SK-N-SH (cell line): Measurements from ENCODE around the gene PPM1L. TPM values are rescaled to one million over a fixed set of nuclear protein-coding genes. Genes with fewer than 3 reads are reported as not detected.

ENCODE experiments used
- CTCF ChIA-PET: fragments of 300-600, 350-600 bp; formaldehyde crosslinking; extraction: SDS; loops from one replicate; lab custom pipeline; 2021; lab: Yijun Ruan, JAX
- POLR2A ChIA-PET: fragments of 350-600 bp; sonication (Branson Sonifier 250); formaldehyde crosslinking; extraction: SDS; loops from one replicate; lab custom pipeline; 2020; ENCODE audit warnings: antibody characterized with exemption, inconsistent platforms; lab: Yijun Ruan, JAX
- DNase-seq: peaks from one replicate; pipeline ENCODE4 v3.0.0; 2012
- H2AFZ ChIP-seq: fragments of 200-600 bp; sonication (generic); 2 replicates; pipeline ENCODE4 v1.8.1; 2016; ENCODE audit warnings: antibody characterized with exemption, mild to moderate bottlenecking, low read depth
- H3F3A ChIP-seq: fragments of 200-600 bp; sonication (generic); replicated peaks from 2 replicates; pipeline ENCODE3; 2016; ENCODE audit warnings: antibody characterized with exemption, mild to moderate bottlenecking; ENCODE audit not compliant: insufficient read depth
- H3K27ac ChIP-seq, 2 experiments: fragments of 200-500 bp in 1 of 2; fragments of 200-600 bp in 1 of 2; sonication (Bioruptor generic) in 1 of 2; sonication (generic), shearing (Covaris generic) in 1 of 2; 2 replicates each; pipeline versions ENCODE4 v1.5.1 to v1.6.1; 2014 to 2016; ENCODE audit warnings: low read depth in 2 of 2, inconsistent platforms in 1 of 2, low read length in 1 of 2, mild to moderate bottlenecking in 1 of 2, mixed read lengths in 1 of 2
- H3K27me3 ChIP-seq: fragments of 200-600 bp; sonication (generic), shearing (Covaris generic); 2 replicates; pipeline ENCODE4 v1.6.1; 2016; ENCODE audit warnings: mixed run types; ENCODE audit not compliant: insufficient read depth
- H3K36me3 ChIP-seq, 2 experiments: fragments of 200-500 bp in 1 of 2; fragments of 200-600 bp in 1 of 2; sonication (Bioruptor generic) in 1 of 2; sonication (generic) in 1 of 2; replicated peaks in 1 of 2; 2 replicates each; pipeline versions ENCODE3 to v1.5.1; 2014 to 2016; ENCODE audit warnings: low read length in 1 of 2, mild to moderate bottlenecking in 1 of 2; ENCODE audit not compliant: insufficient read depth in 2 of 2, control insufficient read depth in 1 of 2
- H3K4me1 ChIP-seq, 2 experiments: fragments of 200-500 bp in 1 of 2; fragments of 200-600 bp in 1 of 2; sonication (Bioruptor generic) in 1 of 2; sonication (generic), shearing (Covaris generic) in 1 of 2; 2 replicates each; pipeline versions ENCODE4 v1.5.1 to v1.6.1; 2014 to 2016; ENCODE audit warnings: low read depth in 1 of 2, low read length in 1 of 2, mixed run types in 1 of 2; ENCODE audit not compliant: insufficient read depth in 2 of 2, control insufficient read depth in 1 of 2
- H3K4me2 ChIP-seq: fragments of 200-600 bp; sonication (generic), shearing (Covaris generic); 2 replicates; pipeline ENCODE4 v1.6.1; 2017; ENCODE audit warnings: mixed run types
- H3K4me3 ChIP-seq, 2 experiments: fragments of 200-500 bp in 1 of 2; fragments of 200-600 bp in 1 of 2; sonication (Bioruptor generic) in 1 of 2; sonication (generic), shearing (Covaris generic) in 1 of 2; 2 replicates each; pipeline versions ENCODE4 v1.5.1 to v1.8.1; 2014 to 2016; ENCODE audit warnings: low read depth in 2 of 2, inconsistent platforms in 1 of 2, low read length in 1 of 2, mild to moderate bottlenecking in 1 of 2, mixed read lengths in 1 of 2, moderate library complexity in 1 of 2
- H3K79me2 ChIP-seq: fragments of 200-600 bp; sonication (generic); 2 replicates; pipeline ENCODE4 v1.8.1; 2017; ENCODE audit warnings: mild to moderate bottlenecking; ENCODE audit not compliant: insufficient read depth
- H3K9ac ChIP-seq: fragments of 200-600 bp; sonication (generic); 2 replicates; pipeline ENCODE4 v1.6.1; 2017; ENCODE audit warnings: mixed run types
- H3K9me2 ChIP-seq: fragments of 200-600 bp; sonication (generic); 2 replicates; pipeline ENCODE4 v1.6.1; 2017; ENCODE audit warnings: mixed run types
- H3K9me3 ChIP-seq: fragments of 200-600 bp; sonication (generic); 2 replicates; pipeline ENCODE4 v1.6.1; 2017; ENCODE audit warnings: mixed run types, mild to moderate bottlenecking, moderate library complexity
- H4K20me1 ChIP-seq: fragments of 200-600 bp; sonication (generic); 2 replicates; pipeline ENCODE4 v1.6.1; 2017; ENCODE audit warnings: mild to moderate bottlenecking, mixed run types; ENCODE audit not compliant: insufficient read depth
- CHD2 ChIP-seq: fragments of 150-350 bp; IDR thresholded peaks from 2 replicates; pipeline ENCODE4 v1.6.1; 2018; ENCODE audit warnings: low read length; ENCODE audit not compliant: partially characterized antibody
- EP300 ChIP-seq, 2 experiments: IDR thresholded peaks; 2 replicates each; pipeline versions ENCODE4 v1.4.0 to v1.6.1; 2012; ENCODE audit warnings: borderline replicate concordance in 1 of 2, low read depth in 1 of 2, low read length in 1 of 2
- EZH2phosphoT487 ChIP-seq: fragments of 200-600 bp; sonication (generic); IDR thresholded peaks from 2 replicates; pipeline ENCODE4 v1.6.1; 2017; ENCODE audit warnings: low read depth, mixed run types, mild to moderate bottlenecking, antibody characterized with exemption, moderate library complexity, borderline replicate concordance
- GABPA ChIP-seq: IDR thresholded peaks from 2 replicates; pipeline ENCODE4 v1.4.0; 2012; ENCODE audit warnings: low read depth, mild to moderate bottlenecking
- JUND ChIP-seq: IDR thresholded peaks from 2 replicates; pipeline ENCODE4 v1.4.0; 2012
- MEF2A ChIP-seq: IDR thresholded peaks from 2 replicates; pipeline ENCODE4 v1.4.0; 2012; ENCODE audit warnings: low read depth, borderline replicate concordance
- MXI1 ChIP-seq: IDR thresholded peaks from 2 replicates; pipeline ENCODE4 v1.6.1; 2012; ENCODE audit warnings: mild to moderate bottlenecking, low read depth, low read length, improper control_type of control experiment
- NRF1 ChIP-seq: IDR thresholded peaks from 2 replicates; pipeline ENCODE4 v1.6.1; 2012; ENCODE audit warnings: low read depth, mild to moderate bottlenecking, low read length
- RFX5 ChIP-seq: IDR thresholded peaks from 2 replicates; pipeline ENCODE4 v1.6.1; 2012; ENCODE audit warnings: mild to moderate bottlenecking, improper control_type of control experiment, low read length
- SIN3A ChIP-seq: IDR thresholded peaks from 2 replicates; pipeline ENCODE4 v1.6.1; 2012; ENCODE audit warnings: low read depth, mild to moderate bottlenecking, low read length, moderate library complexity, borderline replicate concordance
- SMC3 ChIP-seq: IDR thresholded peaks from 2 replicates; pipeline ENCODE4 v1.6.1; 2012; ENCODE audit warnings: low read depth, low read length, improper control_type of control experiment
- TAF1 ChIP-seq: IDR thresholded peaks from 2 replicates; pipeline ENCODE4 v1.6.1; 2012; ENCODE audit warnings: low read depth, mild to moderate bottlenecking, low read length, moderate library complexity, borderline replicate concordance
- TCF12 ChIP-seq: IDR thresholded peaks from 2 replicates; pipeline ENCODE4 v1.4.0; 2012
- TEAD4 ChIP-seq: IDR thresholded peaks from 2 replicates; pipeline ENCODE4 v1.4.0; 2012; ENCODE audit warnings: mild to moderate bottlenecking, borderline replicate concordance; ENCODE audit not compliant: insufficient read depth
- ZBTB33 ChIP-seq: IDR thresholded peaks from 2 replicates; pipeline ENCODE4 v1.4.0; 2012; ENCODE audit warnings: low read depth, borderline replicate concordance
- WGBS: methylation state at CpG from one replicate; pipeline ENCODE4 v1.1.6; 2017; ENCODE audit warnings: low lambda C conversion rate; 5-methylcytosine and 5-hydroxymethylcytosine counted together
- polyA plus RNA-seq, 3 experiments: library from polyadenylated mRNA; depleted of rRNA; stranded (reverse); fragments of >200 nt; gene quantifications; 2 replicates each; pipeline ENCODE4 v1.2.3, GENCODE V29; 2012
- TF ChIP-seq, protein P1 (sequence below): IDR thresholded peaks from 2 replicates; pipeline ENCODE4; 2012
- TF ChIP-seq, protein P2 (sequence below): fragments of 200-600 bp; sonication (generic); IDR thresholded peaks from 2 replicates; pipeline ENCODE4 v1.6.1; 2017; ENCODE audit warnings: antibody characterized with exemption, mild to moderate bottlenecking, moderate library complexity
- TF ChIP-seq, protein P3 (sequence below): IDR thresholded peaks from 2 replicates; pipeline ENCODE4 v1.4.0; 2012; ENCODE audit warnings: low read depth
- TF ChIP-seq, protein P4 (sequence below): IDR thresholded peaks from 2 replicates; pipeline ENCODE4 v1.4.0; 2012; ENCODE audit warnings: low read depth, borderline replicate concordance
- TF ChIP-seq, protein P5 (sequence below): IDR thresholded peaks from 2 replicates; pipeline ENCODE4 v1.6.1; 2012; ENCODE audit warnings: mild to moderate bottlenecking, low read depth, low read length, moderate library complexity

The PPM1L gene
- polyA plus RNA-seq, 1 of the 3 experiments (the other 2 are of a cell fraction): 0.16 TPM

DNA sequence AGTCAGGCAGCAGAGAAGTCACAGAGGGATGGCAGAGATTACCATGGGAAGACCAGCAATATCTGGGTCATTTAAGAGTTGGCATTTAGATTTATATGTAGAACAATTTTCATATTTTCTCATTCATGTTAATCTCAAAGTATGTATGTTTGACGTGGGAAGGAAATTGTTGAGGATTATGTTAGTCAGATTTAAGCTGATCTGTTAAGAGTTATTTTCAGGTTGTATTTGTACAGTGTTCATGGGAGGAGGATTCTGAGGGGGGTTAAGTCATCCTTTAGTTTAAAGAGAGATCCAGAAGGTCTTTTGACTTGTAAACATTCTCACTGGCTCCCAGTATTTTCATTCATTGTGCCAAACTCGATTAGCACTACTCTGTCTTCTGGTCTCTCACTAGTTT lies 34.7 kb downstream of the PPM1L start:
- POLR2A ChIA-PET: no interaction called here
- Histone ChIP-seq H3K4me3 (no peak overlapping the region), H3K27ac (no peak overlapping the region), H3K9ac (no peak overlapping the region), H3F3A (no peaks in the 10 kb centered on the region), H3K27me3 (no peaks in the 10 kb centered on the region), H2AFZ (no peak overlapping the region), H3K4me1 (no peaks in the 10 kb centered on the region; a peak in 1 of 4 replicates), H3K4me2 (no peak overlapping the region)
- 20% methylated on average over 2 of the region's 2 CpGs for WGBS
- DNase-seq: no peak
- TF ChIP-seq RFX5 (no peak), MXI1 (no peak), JUND (no peak), TAF1 (no peak), SIN3A (no peak), NRF1 (no peak), ZBTB33 (no peak), EZH2phosphoT487 (no peak), EP300 (IDR thresholded peaks at IDR 0.05; ENCODE audit: borderline replicate concordance in 1 of 2, low read depth in 1 of 2, low read length in 1 of 2) (no peak), SMC3 (no peak), GABPA (no peak), TEAD4 (no peak), TCF12 (no peak), MEF2A (no peak), CHD2 (no peak)
- TF ChIP-seq, protein P1, sequence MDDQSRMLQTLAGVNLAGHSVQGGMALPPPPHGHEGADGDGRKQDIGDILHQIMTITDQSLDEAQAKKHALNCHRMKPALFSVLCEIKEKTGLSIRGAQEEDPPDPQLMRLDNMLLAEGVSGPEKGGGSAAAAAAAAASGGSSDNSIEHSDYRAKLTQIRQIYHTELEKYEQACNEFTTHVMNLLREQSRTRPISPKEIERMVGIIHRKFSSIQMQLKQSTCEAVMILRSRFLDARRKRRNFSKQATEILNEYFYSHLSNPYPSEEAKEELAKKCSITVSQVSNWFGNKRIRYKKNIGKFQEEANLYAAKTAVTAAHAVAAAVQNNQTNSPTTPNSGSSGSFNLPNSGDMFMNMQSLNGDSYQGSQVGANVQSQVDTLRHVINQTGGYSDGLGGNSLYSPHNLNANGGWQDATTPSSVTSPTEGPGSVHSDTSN: no peak
- TF ChIP-seq, protein P2, sequence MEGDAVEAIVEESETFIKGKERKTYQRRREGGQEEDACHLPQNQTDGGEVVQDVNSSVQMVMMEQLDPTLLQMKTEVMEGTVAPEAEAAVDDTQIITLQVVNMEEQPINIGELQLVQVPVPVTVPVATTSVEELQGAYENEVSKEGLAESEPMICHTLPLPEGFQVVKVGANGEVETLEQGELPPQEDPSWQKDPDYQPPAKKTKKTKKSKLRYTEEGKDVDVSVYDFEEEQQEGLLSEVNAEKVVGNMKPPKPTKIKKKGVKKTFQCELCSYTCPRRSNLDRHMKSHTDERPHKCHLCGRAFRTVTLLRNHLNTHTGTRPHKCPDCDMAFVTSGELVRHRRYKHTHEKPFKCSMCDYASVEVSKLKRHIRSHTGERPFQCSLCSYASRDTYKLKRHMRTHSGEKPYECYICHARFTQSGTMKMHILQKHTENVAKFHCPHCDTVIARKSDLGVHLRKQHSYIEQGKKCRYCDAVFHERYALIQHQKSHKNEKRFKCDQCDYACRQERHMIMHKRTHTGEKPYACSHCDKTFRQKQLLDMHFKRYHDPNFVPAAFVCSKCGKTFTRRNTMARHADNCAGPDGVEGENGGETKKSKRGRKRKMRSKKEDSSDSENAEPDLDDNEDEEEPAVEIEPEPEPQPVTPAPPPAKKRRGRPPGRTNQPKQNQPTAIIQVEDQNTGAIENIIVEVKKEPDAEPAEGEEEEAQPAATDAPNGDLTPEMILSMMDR: no peak
- TF ChIP-seq, protein P3, sequence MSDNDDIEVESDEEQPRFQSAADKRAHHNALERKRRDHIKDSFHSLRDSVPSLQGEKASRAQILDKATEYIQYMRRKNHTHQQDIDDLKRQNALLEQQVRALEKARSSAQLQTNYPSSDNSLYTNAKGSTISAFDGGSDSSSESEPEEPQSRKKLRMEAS: no peak
- TF ChIP-seq, protein P4, sequence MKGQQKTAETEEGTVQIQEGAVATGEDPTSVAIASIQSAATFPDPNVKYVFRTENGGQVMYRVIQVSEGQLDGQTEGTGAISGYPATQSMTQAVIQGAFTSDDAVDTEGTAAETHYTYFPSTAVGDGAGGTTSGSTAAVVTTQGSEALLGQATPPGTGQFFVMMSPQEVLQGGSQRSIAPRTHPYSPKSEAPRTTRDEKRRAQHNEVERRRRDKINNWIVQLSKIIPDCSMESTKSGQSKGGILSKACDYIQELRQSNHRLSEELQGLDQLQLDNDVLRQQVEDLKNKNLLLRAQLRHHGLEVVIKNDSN: no peak
- TF ChIP-seq, protein P5, sequence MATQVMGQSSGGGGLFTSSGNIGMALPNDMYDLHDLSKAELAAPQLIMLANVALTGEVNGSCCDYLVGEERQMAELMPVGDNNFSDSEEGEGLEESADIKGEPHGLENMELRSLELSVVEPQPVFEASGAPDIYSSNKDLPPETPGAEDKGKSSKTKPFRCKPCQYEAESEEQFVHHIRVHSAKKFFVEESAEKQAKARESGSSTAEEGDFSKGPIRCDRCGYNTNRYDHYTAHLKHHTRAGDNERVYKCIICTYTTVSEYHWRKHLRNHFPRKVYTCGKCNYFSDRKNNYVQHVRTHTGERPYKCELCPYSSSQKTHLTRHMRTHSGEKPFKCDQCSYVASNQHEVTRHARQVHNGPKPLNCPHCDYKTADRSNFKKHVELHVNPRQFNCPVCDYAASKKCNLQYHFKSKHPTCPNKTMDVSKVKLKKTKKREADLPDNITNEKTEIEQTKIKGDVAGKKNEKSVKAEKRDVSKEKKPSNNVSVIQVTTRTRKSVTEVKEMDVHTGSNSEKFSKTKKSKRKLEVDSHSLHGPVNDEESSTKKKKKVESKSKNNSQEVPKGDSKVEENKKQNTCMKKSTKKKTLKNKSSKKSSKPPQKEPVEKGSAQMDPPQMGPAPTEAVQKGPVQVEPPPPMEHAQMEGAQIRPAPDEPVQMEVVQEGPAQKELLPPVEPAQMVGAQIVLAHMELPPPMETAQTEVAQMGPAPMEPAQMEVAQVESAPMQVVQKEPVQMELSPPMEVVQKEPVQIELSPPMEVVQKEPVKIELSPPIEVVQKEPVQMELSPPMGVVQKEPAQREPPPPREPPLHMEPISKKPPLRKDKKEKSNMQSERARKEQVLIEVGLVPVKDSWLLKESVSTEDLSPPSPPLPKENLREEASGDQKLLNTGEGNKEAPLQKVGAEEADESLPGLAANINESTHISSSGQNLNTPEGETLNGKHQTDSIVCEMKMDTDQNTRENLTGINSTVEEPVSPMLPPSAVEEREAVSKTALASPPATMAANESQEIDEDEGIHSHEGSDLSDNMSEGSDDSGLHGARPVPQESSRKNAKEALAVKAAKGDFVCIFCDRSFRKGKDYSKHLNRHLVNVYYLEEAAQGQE: no peak
- TF ChIP-seq, all 33 proteins: peak for 0
- no peaks in the 10 kb centered on the region for H3K79me2 ChIP-seq
- CTCF ChIA-PET: no interaction called here
- H3K36me3 ChIP-seq: no peaks in the 10 kb centered on the region
- H4K20me1 ChIP-seq: no peaks in the 10 kb centered on the region
- no peaks in the 10 kb centered on the region for H3K9me2 ChIP-seq
- H3K9me3 ChIP-seq: no peaks in the 10 kb centered on the region
